HG02759 (cell line): ENCODE results near the gene RBM42.
A peak's percentile ranks its signal among the peaks of the same experiment; 100 is the strongest.
"Not testable (repeated sequence)": the region's sequence is repeated elsewhere in the genome, so short reads cannot be mapped to it uniquely, and the experiment has no call there.

Experiments used
- ATAC-seq: cut with Tn5 transposase; IDR thresholded peaks from one replicate; pipeline ENCODE4 v1.9.1; 2021; ENCODE audit warnings: mild to moderate bottlenecking, moderate library complexity; ENCODE audit not compliant: unreplicated experiment

Gene RBM42

GRCh38 chr19:35648017-35648961 is 19.5 kb downstream of the RBM42 start, which contains the start of gene COX6B1:
Gene COX6B1, plus strand, starts transcription at chr19:35648323. Its CDS starts 2,921 bp downstream, at chr19:35651244.
- peak; percentile 63 for ATAC-seq

DNA sequence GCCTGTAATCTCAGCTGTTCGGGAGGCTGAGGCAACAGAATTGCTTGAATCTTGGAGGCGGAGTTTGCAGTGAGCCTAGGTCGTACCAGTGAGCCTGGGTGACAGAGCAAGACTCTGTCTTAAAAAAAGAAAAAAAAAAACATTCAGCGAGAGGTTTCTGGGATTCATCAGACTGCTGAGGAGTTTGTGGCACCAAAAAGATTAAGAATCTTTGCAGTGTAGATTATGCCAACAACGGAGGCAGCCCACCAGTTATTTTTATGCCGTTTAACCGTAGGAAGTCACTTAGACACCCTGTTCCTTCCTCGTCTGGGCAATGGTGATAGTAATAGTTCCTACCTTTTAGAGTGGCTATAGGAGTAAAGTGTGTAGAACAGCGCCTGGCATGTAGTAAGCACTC is 21.7 kb downstream of the RBM42 start:
- no peak for ATAC-seq

DNA sequence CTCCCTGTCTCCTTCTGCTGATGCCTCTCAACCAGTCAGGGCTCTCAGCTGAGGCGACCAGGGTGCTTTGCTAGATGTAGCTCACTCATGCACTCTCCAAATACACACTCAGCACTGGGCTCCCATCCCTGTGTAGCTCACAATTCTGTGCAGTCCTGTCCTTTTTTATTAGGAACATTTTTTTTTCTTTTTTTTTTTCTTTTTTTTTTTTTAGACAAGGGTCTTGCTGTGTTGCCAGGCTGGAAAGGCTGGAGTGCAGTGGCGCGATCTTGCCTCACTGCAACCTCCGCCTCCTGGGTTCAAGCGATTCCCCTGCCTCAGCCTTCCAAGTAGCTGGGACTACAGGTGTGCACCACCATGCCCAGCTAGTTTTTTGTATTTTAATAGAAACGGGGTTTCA is 26.0 kb downstream of the RBM42 start:
- ATAC-seq = not testable (repeated sequence)

DNA sequence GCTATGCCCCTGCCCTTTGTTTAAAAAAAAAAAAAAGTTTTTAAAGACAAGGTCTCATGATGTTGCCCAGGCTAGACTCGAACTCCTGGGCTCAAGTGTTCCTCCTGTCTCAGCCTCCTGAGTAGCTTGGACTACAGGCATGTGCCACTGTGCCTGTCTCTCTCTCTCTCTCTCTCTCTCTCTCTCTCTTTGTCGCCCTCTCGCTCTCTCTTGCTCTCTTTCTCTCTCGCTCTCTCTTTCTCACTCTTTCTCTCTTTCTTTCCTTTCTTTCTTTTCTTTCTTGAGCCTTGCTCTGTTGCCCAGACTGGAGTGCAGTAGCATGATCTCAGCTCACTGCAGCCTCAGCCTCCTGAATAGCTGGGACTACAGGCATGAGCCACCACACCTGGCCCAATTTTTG is 26.8 kb downstream of the RBM42 start:
- ATAC-seq = no peak

DNA sequence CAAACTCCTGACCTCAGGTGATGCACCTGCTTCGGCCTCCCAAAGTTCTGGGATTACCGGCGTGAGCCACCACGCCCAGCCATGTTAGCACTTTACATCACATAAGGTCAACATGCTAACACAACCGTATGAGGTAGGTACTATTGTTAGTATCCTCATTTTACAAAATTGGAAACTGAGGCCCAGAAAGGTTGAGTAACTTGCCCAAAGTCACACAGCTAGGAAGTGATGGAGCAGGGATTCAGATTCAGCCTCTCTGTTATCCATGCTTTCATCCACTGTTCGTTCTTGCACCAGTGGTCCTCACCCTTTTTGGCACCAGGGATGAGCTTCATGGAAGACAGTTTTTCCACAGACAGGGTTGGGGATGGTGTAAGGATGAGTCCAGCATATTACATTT is 27.9 kb downstream of the RBM42 start:
- ATAC-seq = no peak

GRCh38 chr19:35657904-35658700 is 29.3 kb downstream of the RBM42 start:
- no peak for ATAC-seq

GRCh38 chr19:35661995-35662340 is 33.1 kb downstream of the RBM42 start:
- no peak for ATAC-seq

DNA sequence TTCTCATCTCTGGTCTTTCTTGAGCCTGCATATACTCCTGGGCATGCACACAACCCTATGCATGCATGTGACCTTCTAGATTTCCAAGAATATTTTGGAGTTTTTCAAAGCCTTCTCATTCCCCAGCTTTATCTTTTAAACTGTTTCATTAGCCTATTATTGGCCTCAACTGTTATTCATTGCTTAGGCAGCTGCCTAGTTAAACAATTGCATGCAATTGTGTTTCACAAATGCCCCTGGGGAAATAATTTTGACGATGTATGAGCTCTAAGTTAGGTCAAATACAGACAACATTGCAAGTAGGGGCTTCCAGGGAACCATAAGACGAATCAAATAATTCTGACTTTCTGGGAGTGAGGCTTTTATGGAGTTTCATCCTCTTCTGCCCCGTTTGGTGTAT is 35.1 kb downstream of the RBM42 start:
- no peak for ATAC-seq

DNA sequence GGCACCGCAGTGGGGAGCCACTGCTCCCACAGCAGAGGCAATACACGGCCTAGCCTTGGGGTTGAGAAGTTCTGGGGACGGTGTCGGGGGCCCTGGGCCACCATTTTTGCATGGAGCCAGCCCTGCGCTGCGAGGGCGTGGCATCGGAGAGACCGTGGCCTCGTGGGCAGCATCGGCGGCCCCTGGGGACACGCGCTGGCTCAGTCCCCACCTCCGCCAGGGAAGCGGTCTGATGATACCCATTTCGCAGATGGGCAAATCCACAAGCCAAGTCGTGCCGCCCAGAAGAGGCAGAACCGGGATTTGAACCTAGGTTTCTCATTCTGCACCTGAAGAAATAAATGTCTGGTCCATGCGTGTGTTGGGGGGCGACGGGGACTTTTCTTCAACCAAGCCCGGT is 36.3 kb downstream of the RBM42 start:
- ATAC-seq = no peak

DNA sequence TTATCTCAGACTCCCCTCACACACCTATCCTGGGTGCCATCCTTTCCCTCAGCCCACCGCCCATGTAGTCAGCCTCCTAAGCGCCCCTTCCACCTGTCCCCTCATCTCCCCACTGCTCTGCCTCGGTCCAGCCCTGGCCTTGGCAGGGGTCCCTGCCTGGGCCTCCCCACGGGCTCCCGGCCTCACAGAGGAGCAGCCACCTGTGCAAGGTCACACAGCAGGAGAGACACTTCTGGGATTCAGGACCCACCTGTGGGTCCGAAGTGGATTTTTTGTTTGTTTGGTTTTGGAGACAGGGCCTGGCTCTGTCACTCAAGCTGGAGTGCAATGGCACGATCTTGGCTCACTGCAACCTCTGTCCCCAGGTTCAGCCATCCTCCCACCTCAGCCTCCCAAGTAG is 36.8 kb downstream of the RBM42 start:
- ATAC-seq = no peak

DNA sequence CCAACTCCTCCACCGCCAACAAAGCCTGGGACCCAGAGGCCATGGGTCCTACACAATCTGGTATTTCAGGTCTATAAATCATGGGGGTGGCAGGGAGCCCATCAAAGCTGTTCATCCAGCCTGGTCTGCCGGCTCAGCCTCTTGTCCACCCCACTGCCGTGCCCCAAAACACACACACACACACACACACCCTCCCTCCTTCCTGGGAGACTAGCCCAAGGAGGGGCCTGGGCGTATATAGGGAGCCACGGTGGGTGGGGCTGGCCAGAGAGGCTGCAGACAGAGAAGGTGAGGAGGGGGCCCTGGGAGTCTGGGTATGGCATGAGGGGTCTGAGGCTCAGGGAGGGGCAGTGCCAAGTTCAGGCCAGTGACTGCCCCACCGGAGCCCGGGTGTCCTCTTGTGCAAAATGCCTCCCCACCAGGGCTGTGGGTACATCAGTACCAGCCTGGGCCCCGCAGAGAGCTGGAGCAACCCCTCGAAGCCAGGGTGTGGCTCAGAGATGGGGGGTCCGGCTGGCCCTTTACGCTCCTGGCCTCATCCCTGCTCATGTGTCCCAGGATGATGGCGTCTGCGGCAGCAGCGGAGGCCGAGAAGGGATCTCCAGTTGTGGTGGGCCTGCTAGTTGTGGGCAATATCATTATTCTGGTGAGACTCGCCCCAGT is 37.5 kb downstream of the RBM42 start, which contains the start of gene UPK1A:
TSS of gene UPK1A (plus strand) at position 267 of the 663 bp plus-strand sequence. CDS start at position 563, 296 bp downstream.
- ATAC-seq = no peak

DNA sequence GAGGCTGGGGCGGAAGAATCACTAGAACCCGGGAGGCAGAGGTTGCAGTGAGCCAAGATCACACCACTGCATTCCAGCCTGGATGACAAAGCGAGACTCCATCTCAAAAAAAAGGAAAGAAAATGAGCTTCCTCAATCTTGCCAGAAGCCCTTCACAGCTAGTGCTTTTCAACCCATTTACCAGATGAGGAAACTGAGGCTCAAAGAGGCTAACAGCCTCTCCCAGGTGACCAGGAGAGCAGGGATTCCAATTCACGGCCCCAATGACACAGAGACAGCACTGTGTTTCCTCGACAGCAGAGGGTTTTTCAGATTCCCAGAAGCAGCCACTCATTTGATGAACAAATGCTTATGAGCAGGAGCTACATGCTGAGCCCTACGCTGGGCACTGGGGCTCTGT is 40.7 kb downstream of the RBM42 start:
- no peak for ATAC-seq

DNA sequence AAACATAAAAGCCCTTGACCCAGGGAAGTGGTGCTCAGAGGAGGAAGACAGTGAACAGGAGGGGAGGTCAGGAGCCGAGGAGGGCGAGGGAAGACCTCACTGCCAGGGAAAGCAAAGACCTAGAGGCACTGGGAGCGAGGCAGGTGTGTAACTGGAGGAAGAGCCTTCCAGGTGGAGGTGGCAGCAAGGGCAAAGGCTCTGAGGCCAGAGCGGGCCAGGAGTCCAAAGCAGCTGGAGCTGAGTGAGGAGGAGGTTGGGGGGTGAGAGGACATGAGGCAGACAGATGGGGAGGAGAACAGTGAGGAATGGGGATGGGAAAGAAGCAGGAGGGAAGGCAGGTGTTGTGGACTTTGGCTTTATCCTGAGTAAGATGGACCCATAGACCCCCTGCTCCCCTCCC is 41.1 kb downstream of the RBM42 start:
- ATAC-seq = no peak

GRCh38 chr19:35670686-35671085 is 41.9 kb downstream of the RBM42 start:
- no peak for ATAC-seq

- no peak for ATAC-seq
Observed at GRCh38 chr19:35671818-35672217, 43.0 kb downstream of the RBM42 start.

GRCh38 chr19:35673121-35673804 is 44.4 kb downstream of the RBM42 start:
- no peak for ATAC-seq

- ATAC-seq = no peak
Observed at GRCh38 chr19:35675589-35676140, 46.8 kb downstream of the RBM42 start.
